Measurements from ENCODE around the gene HERC2.
"Not testable (repeated sequence)": the region's sequence is repeated elsewhere in the genome, so short reads cannot be mapped to it uniquely, and the experiment has no call there.

HERC2 gene

GRCh38 chr15:28178727-28179126 is 143.3 kb downstream of the HERC2 start:
- no peak for DNase-seq

- no peak for DNase-seq
Observed at GRCh38 chr15:28178290-28178689, 143.7 kb downstream of the HERC2 start.

- DNase-seq, result no peak
Observed at GRCh38 chr15:28169366-28169765, 152.6 kb downstream of the HERC2 start.

- peak; percentile 94 for DNase-seq
Observed at GRCh38 chr15:28168405-28169121, 153.4 kb downstream of the HERC2 start.

GRCh38 chr15:28167042-28167441 is 154.9 kb downstream of the HERC2 start:
- no peak for DNase-seq

GRCh38 chr15:28165791-28166190 is 156.2 kb downstream of the HERC2 start:
- no peak for DNase-seq

- no peak for DNase-seq
Observed at GRCh38 chr15:28164876-28165275, 157.1 kb downstream of the HERC2 start.

GRCh38 chr15:28154283-28154682 is 167.7 kb downstream of the HERC2 start:
- DNase-seq, result no peak

- no peak for DNase-seq
Observed at GRCh38 chr15:28153492-28154119, 168.4 kb downstream of the HERC2 start.

GRCh38 chr15:28152538-28152923 is 169.4 kb downstream of the HERC2 start:
- DNase-seq, result not testable (repeated sequence)

- not testable (repeated sequence) for DNase-seq
Observed at GRCh38 chr15:28151864-28152537, 170.0 kb downstream of the HERC2 start.

- no peak for DNase-seq
Observed at GRCh38 chr15:28147801-28148200, 174.2 kb downstream of the HERC2 start.

GRCh38 chr15:28145419-28145818 is 176.6 kb downstream of the HERC2 start:
- DNase-seq, result not testable (repeated sequence)

- DNase-seq, result no peak
Observed at GRCh38 chr15:28140062-28140461, 181.9 kb downstream of the HERC2 start.

GRCh38 chr15:28137408-28138039 is 184.5 kb downstream of the HERC2 start:
- DNase-seq, result not testable (repeated sequence)

- DNase-seq, result not testable (repeated sequence)
Observed at GRCh38 chr15:28136236-28136904, 185.6 kb downstream of the HERC2 start.

GRCh38 chr15:28133281-28133680 is 188.7 kb downstream of the HERC2 start:
- no peak for DNase-seq

GRCh38 chr15:28132524-28133275 is 189.3 kb downstream of the HERC2 start:
- no peak for DNase-seq

GRCh38 chr15:28131946-28132345 is 190.0 kb downstream of the HERC2 start:
- DNase-seq, result no peak

GRCh38 chr15:28131400-28131799 is 190.6 kb downstream of the HERC2 start:
- DNase-seq, result no peak

- DNase-seq, result no peak
Observed at GRCh38 chr15:28130651-28131050, 191.3 kb downstream of the HERC2 start.

GRCh38 chr15:28129231-28129848 is 192.6 kb downstream of the HERC2 start:
- DNase-seq, result no peak

All from NCI-H2081 treated with DMSO at 0.1 percent for 48 hours (cell line).